ENCODE measurements around the gene SPAAR. TPM values are rescaled to one million over a fixed set of nuclear protein-coding genes. Genes with fewer than 3 reads are reported as not detected.

Gene SPAAR
- 0.26 TPM in 1 of 2 replicates, not detected in the other for total RNA-seq (2021)
- long read RNA-seq = 0 reads

GRCh38 chr9:35909274-35909673 lies at the start of gene SPAAR:
Gene SPAAR (plus strand): TSS chr9:35909490. CDS start chr9:35910464, 974 bp downstream.
- Histone ChIP-seq H2BK12ac (ENCODE audit: insufficient read length, low read depth, low read length) (no peak within 1 kb of the TSS), H3K4ac (ENCODE audit: low read depth, low read length) (no peak within 1 kb of the TSS), H3K14ac (ENCODE audit: insufficient read depth, low read length) (no peak within 1 kb of the TSS; the same call in 1 of the 2 replicates), H3K79me2 (ENCODE audit: insufficient read depth, low read length) (no peaks in the 10 kb centered on the region), H3K18ac (ENCODE audit: insufficient read length, low read depth, low read length) (no peak within 1 kb of the TSS), H3T11ph (ENCODE audit: low read length) (no peak within 1 kb of the TSS), H2AK5ac (ENCODE audit: insufficient read length, low read length) (no peak within 1 kb of the TSS), H3K4me2 (ENCODE audit: insufficient read depth, insufficient read length, low read length) (peak within 1 kb of the TSS; percentile 14), H2BK120ac (ENCODE audit: low read depth, low read length, poor library complexity, severe bottlenecking) (no peak within 1 kb of the TSS), H3K4me1 (ENCODE audit: insufficient read depth, low read length) (peaks cover 9% of the 10 kb centered on the region; the same call in 1 of the 2 replicates), H3K27ac (ENCODE audit: insufficient read length, low read depth, low read length) (no peak within 1 kb of the TSS), H3K56ac (ENCODE audit: insufficient read length, low read depth, low read length) (no peak within 1 kb of the TSS), H4K91ac (ENCODE audit: insufficient read length, low read depth, low read length) (no peak within 1 kb of the TSS), H3K23ac (ENCODE audit: insufficient read length, low read depth, low read length) (no peak within 1 kb of the TSS), H2BK15ac (ENCODE audit: low read depth, low read length) (no peak within 1 kb of the TSS), H3K79me1 (ENCODE audit: insufficient read depth, low read depth, low read length, poor library complexity, severe bottlenecking) (no peaks in the 10 kb centered on the region), H4K20me1 (ENCODE audit: control insufficient read depth, insufficient read depth, insufficient read length) (no peaks in the 10 kb centered on the region), H2BK5ac (ENCODE audit: insufficient read length, low read length) (no peak within 1 kb of the TSS), H4K8ac (replicated peaks; ENCODE audit: insufficient read length, low read depth, low read length) (no peak within 1 kb of the TSS), H2AFZ (ENCODE audit: low read length) (no peak within 1 kb of the TSS), H3K23me2 (ENCODE audit: insufficient read length, low read depth, low read length, poor library complexity, severe bottlenecking) (no peaks in the 10 kb centered on the region), H4K5ac (ENCODE audit: insufficient read length, low read depth, low read length) (no peak within 1 kb of the TSS), H3K9me3 (ENCODE audit: control insufficient read depth, low read depth, low read length) (no peaks in the 10 kb centered on the region), H2BK20ac (ENCODE audit: low read depth, low read length, poor library complexity, severe bottlenecking) (no peak within 1 kb of the TSS), H3K27me3 (ENCODE audit: insufficient read depth, low read length) (no peaks in the 10 kb centered on the region), H3K9ac (ENCODE audit: extremely low read depth, insufficient read length, low read length) (no peak within 1 kb of the TSS)
- Mint-ChIP-seq H3K9me3 (no peaks in the 10 kb centered on the region), H3K4me3 (peak within 1 kb of the TSS in 1 of 2 experiments; percentile 32; a peak in 2 of 5 replicates), H3K4me1 (peaks cover 41 to 44% of the 10 kb centered on the region in 2 experiments), H3K27ac (peak within 1 kb of the TSS in 2 of 3 experiments; percentile 74 to 95; a peak in 3 of 7 replicates), H3K36me3 (ENCODE audit: insufficient read depth in 1 of 3, low read depth in 3 of 3) (no peaks in the 10 kb centered on the region), H3K27me3 (ENCODE audit: low read depth) (peaks cover 4% of the 10 kb centered on the region)
- no peak for TF ChIP-seq CTCF (conservative IDR thresholded peaks at IDR 0.05)
- DNase-seq = no peak
- no CpG with 5 or more reads among the region's 11 CpGs for WGBS (ENCODE audit: extremely low coverage, insufficient read length, low lambda C conversion rate)
